HK-2 (cell line): ENCODE data around the gene DIS3L.
"Not testable (repeated sequence)": the region's sequence is repeated elsewhere in the genome, so short reads cannot be mapped to it uniquely, and the experiment has no call there.

Experiments used
- DNase-seq: peaks from one replicate; pipeline ENCODE4 v3.0.0-alpha.2; 2018; ENCODE audit not compliant: unreplicated experiment

The DIS3L gene

DNA sequence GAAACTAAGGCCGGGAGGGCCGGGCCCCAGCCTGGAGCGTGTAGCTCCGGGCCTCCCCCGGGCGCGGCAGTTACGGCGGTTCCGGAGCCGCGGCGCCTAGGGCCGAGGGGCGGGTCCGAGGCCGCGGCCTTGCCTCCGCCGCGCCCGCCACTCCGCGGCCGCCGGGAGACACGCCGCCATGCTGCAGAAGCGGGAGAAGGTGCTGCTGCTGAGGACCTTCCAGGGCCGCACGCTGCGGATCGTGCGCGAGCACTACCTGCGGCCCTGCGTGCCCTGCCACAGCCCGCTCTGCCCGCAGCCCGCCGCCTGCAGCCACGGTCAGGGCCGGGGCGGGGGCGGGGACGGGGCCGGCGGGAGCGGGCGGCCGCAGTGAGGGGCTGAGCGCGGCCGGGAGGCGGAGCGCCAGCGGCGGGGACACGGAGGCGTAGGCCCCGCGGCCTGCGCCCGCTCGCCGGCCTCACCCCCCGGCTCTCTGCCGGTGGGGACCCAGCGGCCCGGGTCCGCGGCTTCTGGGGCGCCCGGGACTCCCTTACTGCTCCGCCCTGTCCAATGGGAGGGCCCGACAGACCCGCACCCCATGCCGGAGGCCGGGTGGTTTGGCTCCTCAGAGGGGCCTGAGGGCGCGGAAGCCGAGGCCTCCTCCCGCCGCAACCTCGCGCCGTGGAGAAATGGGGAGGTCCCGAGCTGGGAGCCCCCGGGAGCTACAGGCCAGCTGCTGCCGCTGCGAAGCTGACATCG lies at the start of gene DIS3L:
TSS of gene DIS3L (plus strand) at position 150 of the 738 bp plus-strand sequence. CDS start at position 179, 29 bp downstream.
- DNase-seq = peak; percentile 50

DNA sequence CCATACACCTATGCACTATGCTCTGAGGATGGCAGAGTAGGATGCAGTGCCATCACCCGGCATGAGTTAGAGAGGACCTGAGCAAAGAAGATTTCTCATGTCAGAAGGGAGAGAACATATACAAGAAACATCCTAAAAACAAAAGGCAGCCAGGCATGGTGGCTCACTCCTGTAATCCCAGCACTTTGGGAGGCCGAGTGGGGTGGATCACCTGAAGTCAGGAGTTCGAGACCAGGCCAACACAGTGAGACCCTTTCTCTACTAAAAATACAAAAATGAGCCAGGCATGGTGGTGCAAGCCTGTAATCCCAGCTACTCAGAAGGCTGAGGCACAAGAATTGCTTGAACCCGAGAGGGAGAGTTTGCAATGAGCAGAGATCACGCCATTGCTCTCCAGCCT lies 47.5 kb upstream of the DIS3L start:
- not testable (repeated sequence) for DNase-seq

DNA sequence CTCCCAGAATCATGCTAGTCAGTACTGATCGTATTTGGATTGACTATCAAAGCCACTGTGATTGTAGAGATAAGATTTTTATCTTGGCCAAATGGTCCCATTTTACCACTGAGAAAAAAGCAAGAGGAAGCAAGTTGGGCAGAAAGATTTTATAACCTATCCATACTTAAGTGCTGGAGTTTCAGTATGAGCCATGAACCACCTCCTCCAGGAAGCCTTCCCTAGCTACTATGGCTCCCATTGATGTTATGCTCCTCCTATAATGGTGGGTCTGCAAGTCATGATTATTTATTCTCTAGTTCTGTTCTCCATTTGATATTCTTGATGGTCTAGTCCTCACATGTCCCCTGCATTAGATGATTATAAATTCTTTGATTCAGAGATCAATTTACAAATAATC lies 46.4 kb upstream of the DIS3L start:
- DNase-seq = no peak

DNA sequence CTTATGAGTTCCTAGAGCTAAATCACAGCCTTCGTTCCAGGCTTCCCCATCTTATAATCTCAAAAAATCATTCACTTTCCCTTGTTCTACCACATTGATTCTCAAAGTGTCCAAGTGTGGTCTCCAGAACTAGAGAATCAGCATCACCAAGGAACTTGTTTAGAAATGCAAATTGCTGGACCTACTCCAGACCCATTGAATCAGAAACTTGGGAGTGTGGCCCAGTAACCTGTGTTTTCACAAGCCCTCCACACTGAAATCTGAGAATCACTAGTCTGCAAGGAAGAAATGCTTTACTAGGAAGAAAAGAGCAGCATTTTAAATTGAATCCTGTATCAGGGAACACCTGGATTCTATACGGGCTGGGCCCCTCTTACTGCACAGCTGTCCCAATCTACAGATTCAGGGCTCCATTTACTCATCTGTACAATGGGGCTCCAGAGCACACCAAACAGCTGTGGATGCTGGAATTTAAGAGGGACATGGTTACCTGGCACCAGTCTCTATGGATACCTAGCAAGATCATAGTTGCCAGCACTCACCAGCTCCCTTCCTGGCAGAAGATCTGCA lies 43.7 kb upstream of the DIS3L start:
- DNase-seq = no peak

DNA sequence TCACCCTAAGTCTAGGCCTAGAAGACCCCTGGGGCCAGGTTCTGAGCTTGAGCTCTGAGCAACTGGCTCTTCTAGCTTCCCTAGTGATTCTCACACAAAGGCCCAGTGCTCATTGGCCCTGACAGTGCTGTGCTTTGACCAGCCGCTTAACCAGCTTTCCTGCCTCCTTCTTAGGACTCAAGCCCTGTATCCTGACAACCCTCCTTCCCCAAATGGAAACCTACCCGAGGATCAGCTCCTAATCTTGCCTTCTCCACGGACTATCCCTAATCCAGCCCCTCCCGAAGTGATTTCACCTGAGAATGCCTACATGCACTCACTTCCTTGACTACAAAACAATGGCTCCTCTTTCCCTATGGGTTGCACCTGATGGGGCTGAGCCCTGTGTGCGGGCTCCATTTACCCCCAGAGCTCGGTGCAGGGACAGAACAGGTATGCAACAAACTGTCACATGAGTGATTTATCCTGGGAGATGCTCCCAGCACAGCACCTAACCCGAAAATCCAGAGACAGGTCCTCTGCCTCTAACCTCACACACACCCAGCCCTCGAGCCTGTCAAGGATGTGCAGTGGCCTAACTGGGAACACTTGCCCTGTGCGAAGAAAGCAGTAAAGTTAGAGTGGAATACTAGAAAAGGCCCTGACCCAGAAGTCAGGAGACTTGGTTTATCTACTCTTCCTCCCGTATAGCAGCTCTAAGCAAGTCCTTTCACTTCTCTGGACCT lies 42.1 kb upstream of the DIS3L start:
- no peak for DNase-seq

DNA sequence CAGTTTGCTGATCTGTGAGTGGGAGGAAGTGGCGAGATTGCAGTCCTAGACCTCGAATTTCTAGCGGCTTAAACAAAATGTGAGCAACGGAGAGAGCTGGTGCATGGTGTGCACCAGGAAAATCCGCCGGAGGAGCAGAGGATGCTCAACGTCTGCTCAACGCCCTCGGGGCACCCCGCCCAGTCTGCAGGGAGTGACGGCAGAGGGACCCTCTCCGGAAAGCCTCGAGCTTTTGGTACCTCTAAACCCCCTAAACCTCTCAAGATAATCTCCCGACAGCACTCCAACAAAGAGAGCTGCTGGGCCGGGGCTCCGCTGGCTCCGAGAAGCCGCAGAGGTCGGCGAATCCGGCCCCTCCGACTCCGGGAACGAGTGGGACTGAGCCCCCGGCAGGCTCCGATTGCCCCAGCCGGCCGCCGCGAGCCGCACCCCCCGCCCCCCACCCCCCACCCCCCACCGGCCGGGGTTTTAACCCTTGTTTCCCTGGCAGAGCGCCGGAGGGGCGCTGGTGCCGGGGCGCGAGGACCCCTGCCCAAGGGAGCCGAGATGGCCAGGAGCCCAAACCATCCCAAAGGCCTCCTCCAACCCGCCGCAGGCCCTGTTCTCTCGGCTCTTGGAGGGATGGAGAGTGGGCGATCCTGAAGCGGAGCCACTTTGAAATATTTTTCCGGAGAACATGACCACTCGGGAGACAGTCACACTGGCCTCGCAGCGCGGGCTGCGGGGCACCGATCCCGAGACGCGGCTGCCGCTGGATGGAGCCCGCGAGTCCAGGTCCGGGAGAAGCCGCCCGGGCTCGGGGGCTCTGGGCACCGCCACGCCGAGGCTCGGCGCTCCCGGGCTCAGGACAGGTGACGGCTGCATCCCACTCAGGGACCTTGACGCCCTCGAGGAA lies 41.3 kb upstream of the DIS3L start:
- peak; percentile 37 for DNase-seq

DNA sequence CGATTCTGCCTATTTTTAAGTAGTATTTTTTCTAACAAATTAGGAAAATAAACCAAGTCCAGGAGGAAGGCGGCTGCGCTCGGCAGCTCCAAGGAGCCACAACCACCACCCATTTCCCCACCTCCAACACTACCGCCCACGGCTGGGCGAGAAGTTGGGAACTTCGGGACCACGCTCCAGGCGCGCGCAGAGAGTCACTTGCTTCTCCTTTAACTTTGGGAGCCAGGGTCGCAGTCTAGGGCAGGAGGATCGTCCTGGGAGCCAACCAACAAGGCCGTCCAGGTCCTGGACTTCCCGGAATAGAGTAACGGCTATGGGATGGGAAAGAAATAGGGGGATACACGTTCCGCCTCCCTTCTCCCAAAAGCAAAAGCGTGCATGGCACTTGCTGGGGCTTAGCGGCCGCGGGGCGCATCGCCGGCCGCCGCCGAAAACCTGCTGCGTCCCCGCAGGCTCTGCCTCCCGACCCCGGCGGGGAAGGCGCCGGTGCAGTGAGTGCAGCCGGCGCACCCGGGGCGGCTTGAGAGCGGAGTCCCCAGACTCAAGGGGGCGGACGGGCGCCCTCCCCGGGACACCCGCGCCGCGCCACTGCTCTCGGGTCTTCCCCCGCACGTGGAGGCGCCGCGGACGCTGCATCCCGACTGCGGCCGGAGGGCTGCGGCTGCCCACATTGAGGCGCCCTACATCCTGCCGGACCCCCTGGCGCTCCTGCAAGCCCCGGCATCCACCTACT lies 40.5 kb upstream of the DIS3L start:
- peak; percentile 12 for DNase-seq

DNA sequence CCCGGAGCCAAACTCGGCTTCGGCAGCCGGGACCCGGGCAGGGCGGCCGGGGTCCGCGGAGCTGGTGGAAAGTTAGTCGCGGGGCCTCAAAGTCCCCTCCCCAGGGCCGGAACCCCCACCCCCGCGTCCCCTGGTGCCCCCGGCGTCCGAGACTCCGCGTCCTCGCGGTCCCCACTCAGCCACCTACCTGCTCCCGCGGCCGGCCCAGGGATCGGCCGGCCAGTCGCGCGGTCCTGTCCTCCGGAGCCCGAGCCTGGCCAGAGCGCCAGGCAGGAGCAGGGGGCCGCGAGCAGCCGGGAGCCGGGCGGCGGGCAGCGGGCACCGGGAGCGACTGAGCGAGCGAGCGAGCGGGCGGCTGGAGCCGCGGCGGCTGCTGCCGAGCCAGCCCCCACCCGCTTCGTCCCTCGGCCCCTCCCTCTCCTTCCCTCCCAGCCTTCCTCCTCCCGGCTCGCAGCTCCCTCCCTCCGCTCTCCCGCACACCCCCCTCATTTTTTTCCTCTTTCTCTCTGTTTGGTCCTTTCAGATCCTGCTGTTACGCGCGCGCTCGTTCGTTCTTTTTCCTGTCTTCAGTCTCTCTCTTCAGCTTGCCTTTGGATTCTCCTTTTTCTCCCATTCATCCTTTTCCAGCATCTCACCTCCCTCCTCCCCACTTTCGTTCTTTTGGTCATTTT lies 39.8 kb upstream of the DIS3L start, which contains the start of gene MEGF11:
TSS of gene MEGF11 (minus strand) at position 333 of the 671 bp plus-strand sequence. CDS start 125,347 bp downstream, outside the sequence.
- DNase-seq = peak; percentile 14

DNA sequence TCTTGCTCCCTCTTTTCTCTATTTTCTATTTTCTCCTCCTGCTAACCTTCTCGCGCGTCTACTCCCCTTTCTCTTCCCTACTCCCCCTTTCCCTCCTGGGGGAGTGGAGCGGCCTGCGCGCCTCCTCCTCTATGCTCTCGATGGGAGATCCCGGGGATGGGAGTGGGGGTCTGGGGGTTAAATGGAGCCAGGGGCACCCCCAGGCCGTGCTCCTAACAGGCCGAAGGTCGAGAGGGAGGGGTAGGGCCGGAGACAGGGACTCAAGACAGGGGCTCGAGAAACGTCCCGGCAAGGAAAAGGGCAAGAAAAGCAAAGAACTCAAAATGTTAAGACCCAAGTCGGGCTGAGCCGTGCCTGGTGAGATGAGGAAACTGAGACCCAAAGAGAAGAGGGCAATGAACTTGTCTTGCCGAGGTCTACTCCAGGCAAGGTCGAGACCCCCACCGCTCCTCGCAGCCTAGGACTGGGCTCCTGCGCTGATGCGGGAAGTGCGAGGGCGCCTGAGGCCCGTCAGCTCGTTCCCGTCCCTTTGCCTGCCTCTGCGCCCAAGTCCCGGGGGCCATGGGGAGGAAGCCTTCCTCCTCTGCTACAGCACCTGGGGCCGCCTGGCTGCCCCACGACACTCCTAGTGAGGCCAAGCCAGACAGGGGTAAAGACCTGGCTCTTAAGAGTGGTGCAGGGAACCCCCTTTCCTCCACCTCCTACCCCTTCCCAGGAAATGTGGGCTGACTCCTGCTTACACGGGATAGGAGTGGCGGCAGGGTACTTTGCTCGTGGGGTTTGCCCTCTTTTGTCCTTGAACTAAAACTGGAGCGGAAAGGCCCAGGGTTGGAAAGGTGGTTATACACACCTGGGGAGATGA lies 39.0 kb upstream of the DIS3L start:
- no peak for DNase-seq

DNA sequence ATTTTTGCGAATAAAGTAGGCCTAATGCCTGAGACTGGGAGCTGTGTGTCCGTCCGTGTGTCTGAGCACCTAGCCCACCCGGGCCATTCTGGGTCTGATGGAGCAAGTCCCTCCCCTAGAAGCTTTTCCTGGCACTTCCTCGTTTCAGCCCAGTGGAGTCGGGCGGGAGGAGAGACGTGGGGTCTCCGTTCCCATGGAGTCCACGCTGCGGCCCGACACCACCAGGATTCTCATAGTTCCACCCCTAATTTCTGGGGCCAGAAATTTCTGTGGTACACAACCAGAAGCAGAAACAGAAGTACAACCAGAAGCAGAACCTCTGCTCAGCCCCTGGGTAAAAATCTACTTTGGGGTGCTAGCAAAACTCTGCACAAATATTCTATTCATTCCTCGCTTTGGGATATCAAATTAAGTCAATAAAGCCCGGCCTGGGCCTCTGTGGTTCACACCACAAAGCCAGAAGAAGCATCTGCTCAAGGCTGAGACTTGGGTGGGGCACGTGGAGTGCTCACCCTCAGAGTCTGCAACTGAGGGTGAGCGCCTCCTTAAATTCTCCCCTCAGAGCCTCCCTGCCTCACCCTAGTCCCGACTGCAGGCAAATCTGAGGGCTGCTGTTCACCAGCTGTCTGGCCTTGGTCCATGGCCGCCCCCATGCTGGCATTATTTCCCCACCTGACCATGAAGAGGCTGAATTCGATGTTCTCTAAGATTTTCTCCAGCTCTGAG lies 38.3 kb upstream of the DIS3L start:
- no peak for DNase-seq

DNA sequence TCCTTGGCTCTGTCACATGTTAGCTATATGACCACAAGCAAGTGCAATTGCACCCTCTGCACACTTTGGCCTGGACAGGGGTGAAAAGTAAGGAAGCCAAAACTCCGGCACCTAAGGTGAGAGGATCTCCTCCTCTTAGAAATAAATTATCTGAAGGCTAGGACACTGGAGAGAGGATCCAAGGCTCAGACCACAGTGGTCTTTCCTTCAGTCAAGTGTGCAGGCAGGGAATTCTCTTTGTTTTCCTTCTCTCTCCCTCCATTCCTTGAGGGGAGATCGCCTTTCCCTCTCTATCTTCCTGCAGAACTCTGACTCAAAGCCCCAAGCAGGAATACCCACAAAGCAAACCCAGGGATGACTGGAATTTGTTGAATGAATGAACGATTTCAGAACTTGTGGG lies 36.7 kb upstream of the DIS3L start:
- DNase-seq = no peak

DNA sequence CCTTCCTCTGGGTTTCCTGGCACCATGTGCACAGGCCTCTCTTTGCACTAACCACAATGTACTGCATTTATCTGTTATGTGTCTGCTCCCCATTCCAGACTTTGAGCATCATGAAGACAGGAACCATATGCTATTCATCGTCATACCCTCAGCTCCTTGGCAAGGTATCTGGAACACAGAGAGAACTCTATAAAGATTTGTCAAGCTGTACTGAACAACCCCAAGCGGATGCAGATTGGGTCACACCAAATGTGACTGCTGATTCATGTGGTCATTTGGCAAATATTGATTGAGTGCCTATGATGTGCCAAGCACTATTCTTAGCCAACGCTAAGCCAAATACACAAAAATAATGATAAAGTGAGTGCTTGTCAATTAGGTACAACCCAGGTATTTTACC lies 32.3 kb upstream of the DIS3L start:
- no peak for DNase-seq

DNA sequence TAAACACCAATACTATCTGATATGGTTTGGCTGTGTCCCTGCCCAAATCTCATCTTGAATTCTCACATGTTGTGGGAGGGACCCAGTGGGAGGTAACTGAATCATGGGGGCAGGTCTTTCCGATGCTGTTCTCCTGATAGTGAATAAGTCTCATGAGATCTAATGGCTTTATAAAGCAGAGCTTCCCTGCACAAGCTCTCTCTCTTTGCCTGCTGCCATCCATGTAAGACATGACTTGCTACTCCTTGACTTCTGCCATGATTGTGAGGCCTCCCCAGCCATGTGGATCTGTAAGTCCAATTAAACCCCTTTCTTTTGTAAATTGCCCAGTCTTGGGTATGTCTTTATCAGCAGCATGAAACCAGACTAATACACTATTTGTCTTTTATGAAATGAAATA lies 30.5 kb upstream of the DIS3L start:
- DNase-seq = not testable (repeated sequence)

DNA sequence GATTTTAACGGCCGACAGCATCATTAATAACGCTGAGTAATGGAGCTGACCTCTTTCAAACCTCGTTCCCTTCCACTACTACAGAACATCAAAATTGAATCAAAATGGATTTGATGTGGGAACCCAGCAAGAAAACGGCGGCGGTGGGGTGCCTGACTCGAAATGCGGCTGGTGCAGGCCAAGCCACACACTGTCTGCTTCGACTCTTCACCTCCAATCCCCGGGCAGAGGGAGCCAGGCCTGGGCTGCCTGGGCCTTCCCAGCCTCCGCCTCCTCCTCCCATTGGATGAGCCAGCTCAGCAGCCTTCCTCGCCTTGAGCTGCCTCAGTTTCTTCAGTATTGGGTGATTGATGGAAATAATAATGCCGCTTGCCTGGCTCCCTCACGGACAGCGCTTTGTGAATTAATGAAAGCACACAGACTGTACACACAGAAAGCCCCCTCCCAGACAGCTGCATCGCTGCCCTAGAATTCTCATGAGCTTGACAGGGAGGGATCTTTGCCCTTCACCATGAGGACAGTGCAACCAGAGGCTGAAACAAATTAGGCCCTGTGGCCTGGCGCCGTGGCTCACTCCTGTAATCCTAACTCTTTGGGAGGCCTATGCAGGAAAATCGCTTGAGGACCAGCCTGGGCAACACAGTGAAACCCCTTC lies 28.4 kb upstream of the DIS3L start:
- DNase-seq = no peak

DNA sequence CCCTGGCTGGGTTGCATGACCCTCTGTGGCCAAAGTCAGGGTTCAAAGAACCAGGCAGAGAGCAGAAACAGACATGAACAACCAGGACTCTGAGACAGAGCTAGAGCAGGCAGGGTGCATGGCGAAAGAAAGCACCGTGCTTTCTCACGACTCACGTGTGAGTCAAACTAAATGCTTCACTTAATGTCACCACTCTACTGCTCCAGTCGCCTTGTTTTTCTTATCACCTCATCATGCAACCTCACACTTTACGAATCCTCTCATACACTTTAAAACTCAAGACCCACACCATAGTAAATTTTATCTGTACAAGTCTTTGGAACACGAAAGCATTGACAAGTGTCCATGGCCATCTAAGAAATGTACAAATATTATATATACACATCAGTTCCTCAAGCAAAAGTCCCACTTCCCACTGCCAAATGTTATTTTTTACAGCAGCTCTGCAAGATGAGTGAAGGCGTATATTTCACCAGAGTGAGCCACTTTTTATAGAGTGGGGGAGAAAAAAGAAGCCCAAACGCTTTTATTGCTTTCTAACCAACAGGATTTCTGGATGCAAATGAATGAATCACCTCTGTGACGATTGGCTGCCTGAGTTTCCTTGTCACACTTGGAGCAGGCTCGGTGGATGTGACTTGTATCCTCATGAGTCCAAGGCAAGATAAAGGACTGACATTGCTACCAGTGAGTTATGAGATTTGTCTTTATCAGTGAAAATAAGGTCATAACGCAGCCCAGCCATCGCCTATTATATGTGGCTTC lies 23.9 kb upstream of the DIS3L start:
- DNase-seq = peak; percentile 31

DNA sequence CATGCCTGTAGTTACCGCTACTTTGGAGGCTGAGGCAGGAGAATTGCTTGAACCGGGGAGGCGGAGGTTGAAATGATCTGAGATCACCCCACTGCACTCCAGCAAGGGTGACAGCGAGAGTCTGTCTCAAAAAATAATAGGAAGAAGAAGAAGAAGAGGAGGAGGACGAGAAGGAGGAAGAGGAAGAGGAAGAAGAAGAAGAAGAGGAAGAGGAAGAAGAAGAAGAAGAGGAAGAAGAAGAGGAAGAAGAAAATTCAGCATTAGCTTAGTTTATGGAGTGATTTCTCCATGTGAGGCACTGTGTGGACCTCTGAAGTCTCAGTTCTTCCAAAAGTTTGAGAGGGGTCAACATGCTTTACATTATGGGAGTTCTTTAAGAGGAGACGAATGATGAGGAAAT lies 22.4 kb upstream of the DIS3L start:
- no peak for DNase-seq

DNA sequence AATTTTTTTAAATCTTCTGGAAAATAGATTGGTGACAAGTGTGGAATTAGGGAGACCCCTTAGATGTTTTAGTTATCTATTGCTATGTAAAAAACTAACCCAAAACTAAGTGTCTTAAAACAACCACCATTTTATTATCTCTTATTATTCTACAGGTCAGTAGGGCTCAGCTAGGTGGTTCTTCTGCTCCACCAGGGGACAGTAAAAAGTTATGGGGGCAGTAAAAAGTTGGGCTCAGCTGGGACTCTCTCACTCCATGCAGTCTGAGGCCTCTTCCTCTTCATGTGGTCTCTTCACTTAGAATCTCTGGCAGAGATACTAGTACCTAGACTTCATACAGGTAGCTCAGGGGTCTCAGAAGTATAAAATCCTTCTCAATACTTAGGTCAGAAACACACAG lies 18.0 kb upstream of the DIS3L start:
- DNase-seq = no peak

DNA sequence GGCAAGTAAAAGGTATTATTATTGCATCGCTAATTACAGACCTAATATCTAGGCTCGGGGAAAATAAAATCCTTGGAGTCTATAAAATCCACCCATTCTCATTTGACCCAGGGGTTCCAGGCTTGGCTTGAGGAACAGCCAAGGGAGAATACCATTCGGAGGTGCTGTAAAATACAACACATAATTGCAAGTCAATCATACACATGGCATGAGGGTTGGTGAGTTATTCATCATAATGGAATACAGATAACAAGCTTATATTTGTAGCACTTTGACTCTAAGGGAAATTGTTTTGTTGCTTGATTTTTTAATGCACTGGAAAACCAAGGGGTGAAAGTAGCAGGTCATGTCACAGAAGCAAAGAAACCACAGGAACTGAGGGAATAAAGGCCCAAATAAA lies 16.8 kb upstream of the DIS3L start:
- DNase-seq = no peak
